ENCODE data around the gene DYSF.

DNA sequence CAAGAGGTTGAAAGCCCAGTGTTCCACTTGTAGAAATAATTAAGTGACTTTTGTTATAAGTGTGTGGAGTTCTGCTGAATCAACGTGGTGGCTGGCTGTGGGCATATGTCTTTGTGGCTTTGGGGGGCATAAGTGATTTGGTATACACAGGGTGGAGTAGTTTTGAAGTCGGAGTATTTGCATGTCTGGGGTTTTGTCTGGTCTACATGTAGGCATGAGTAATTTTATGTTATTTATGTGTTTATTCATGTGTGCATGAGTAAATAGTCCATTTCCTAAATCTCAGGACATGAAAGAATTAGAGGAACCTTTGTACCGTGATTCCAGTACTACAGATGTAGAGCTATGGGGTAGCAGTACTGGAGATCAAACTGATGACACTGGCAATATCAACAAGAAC lies 179.7 kb downstream of the DYSF start:
- TF ChIP-seq, protein P1, sequence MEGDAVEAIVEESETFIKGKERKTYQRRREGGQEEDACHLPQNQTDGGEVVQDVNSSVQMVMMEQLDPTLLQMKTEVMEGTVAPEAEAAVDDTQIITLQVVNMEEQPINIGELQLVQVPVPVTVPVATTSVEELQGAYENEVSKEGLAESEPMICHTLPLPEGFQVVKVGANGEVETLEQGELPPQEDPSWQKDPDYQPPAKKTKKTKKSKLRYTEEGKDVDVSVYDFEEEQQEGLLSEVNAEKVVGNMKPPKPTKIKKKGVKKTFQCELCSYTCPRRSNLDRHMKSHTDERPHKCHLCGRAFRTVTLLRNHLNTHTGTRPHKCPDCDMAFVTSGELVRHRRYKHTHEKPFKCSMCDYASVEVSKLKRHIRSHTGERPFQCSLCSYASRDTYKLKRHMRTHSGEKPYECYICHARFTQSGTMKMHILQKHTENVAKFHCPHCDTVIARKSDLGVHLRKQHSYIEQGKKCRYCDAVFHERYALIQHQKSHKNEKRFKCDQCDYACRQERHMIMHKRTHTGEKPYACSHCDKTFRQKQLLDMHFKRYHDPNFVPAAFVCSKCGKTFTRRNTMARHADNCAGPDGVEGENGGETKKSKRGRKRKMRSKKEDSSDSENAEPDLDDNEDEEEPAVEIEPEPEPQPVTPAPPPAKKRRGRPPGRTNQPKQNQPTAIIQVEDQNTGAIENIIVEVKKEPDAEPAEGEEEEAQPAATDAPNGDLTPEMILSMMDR (IDR thresholded peaks at IDR 0.05; ENCODE audit: low read length), result no peak
- TF ChIP-seq EZH2phosphoT487 (IDR thresholded peaks at IDR 0.05; ENCODE audit: low read length) (no peak), EZH2 (optimal IDR thresholded peaks at IDR 0.05; ENCODE audit: low read depth, low read length) (no peak)
